ENCODE data around the gene PHF19.
A peak's percentile ranks its signal among the peaks of the same experiment; 100 is the strongest.

The PHF19 gene

DNA sequence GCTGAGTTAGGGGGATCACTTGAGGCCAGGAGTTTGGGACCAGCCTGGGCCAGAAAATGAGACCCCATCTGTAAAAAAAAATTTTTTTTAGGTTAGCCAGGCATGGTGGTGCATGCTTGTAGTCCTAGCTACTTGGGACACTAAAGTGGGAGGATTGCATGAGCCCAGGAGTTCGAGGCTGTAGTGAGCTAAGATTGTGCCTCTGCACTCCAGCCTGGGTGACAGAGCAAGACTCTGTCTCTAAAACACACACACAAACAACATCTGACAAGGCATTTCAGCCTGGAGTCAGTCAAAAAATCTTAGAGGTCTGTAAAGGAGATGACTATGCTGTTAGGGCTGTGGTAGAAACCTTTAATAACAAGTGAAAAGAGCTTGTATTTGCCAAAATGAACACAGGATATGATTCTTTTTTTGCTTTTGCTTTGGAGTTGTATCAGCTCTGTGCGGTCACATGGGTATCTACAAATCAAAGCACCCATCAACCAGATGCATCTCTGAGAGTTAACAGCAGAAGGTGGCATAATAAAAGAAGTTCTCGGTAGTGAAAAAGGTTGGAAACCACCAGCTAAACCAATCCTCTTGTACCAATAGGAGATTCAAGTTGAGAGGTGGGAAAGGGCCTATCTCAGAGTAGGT lies 30.6 kb downstream of the PHF19 start:
- H3K9me3 ChIP-seq (ENCODE audit: control insufficient read depth in 5 of 5, low read length in 5 of 5) = no peaks in the 10 kb centered on the region
- peaks cover 2 to 27% (median 21%) of the 10 kb centered on the region in 5 donors for H3K4me1 ChIP-seq (ENCODE audit: control insufficient read depth in 5 of 5, insufficient read depth in 5 of 5, low read length in 5 of 5)
- H3K4me3 ChIP-seq (ENCODE audit: low read depth in 1 of 5, low read length in 5 of 5) = no peak overlapping the region
- no peak overlapping the region for H3K27ac ChIP-seq (ENCODE audit: low read depth, low read length)
- H3K27me3 ChIP-seq (ENCODE audit: control insufficient read depth in 5 of 5, insufficient read depth in 4 of 5, low read length in 5 of 5) = no peaks in the 10 kb centered on the region
- H3K9ac ChIP-seq (ENCODE audit: low read length in 5 of 5) = no peak overlapping the region
- H3K36me3 ChIP-seq (ENCODE audit: control insufficient read depth in 5 of 5, insufficient read depth in 5 of 5, low read length in 5 of 5) = peaks cover 0 to 21% (median 3%) of the 10 kb centered on the region in 5 donors

DNA sequence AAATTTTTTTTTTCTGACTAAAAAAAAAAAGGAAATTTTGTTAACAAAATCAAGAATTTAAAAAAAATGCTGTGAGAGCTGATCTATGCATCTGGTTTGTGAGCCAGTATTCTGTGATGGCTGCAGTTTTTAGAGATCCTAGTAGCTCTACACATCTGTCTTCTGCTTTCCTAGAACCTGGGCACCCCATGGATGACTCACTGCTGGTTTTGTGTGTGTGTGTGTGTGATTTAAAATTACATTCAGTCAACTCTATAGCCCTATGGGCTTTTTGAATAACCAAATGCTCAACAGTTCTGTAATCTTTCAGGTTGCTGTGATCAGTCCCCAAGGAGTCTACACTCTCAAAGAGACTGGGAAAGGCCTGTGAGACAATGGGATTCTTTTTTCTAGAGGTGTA lies 31.7 kb downstream of the PHF19 start:
- Histone ChIP-seq H3K36me3 (ENCODE audit: control insufficient read depth in 5 of 5, insufficient read depth in 5 of 5, low read length in 5 of 5) (peaks cover 0 to 15% (median 3%) of the 10 kb centered on the region in 5 donors), H3K4me3 (ENCODE audit: low read depth in 1 of 5, low read length in 5 of 5) (no peak overlapping the region), H3K9ac (ENCODE audit: low read length in 5 of 5) (no peak overlapping the region), H3K4me1 (ENCODE audit: control insufficient read depth in 5 of 5, insufficient read depth in 5 of 5, low read length in 5 of 5) (peaks cover 2 to 27% (median 21%) of the 10 kb centered on the region in 5 donors), H3K27me3 (ENCODE audit: control insufficient read depth in 5 of 5, insufficient read depth in 4 of 5, low read length in 5 of 5) (no peaks in the 10 kb centered on the region), H3K9me3 (ENCODE audit: control insufficient read depth in 5 of 5, low read length in 5 of 5) (no peaks in the 10 kb centered on the region), H3K27ac (ENCODE audit: low read depth, low read length) (no peak overlapping the region)

DNA sequence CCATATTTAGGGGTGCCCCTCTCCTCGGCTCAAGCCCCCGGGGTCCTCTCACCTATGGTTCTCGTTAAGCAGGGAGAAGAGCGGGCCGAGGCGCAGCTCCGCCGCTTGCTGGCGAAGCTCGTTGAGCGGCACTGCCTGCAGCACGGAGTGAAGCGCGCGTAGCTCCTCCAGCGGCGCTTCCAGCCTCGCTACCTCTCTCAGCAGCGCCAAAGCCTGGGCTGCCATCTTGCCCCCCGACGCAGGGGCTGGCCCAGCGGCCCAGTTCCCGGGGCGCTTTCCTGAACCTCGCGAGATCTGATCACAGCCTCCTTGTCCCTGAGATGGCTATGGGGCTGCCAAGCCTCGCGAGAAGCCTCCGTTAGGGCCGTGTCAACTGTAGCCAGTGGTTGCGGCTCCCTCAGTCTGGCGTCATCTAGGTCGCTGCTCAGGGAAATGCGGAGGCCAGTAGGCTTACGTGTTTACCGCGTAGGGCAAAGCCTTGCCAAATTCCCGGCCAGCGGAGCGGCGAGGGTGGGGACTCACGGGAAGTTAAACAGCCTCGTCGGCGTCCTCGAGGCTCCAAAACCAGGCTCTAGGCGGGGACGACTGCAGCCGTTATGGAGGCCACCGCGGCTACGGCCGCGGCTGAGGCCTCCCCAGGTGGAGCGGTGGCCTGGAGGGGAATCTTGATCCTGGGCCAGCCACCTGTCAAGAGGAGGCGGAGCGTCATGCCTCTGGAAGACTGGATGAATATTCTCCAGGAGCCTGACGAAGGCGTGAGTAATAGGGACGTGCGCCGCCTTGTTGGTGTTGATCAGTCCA lies 34.1 kb downstream of the PHF19 start, which contains the start of gene PSMD5:
PSMD5 (minus strand) TSS at position 238 of the 801 bp plus-strand sequence; CDS start at position 225, 13 bp downstream.
- peak within 1 kb of the TSS; percentile 86 to 97 (median 93) for H3K4me3 ChIP-seq (ENCODE audit: low read depth in 1 of 5, low read length in 5 of 5)
- H3K27me3 ChIP-seq (ENCODE audit: control insufficient read depth in 5 of 5, insufficient read depth in 4 of 5, low read length in 5 of 5) = no peaks in the 10 kb centered on the region
- peaks cover 2 to 27% (median 21%) of the 10 kb centered on the region in 5 donors for H3K4me1 ChIP-seq (ENCODE audit: control insufficient read depth in 5 of 5, insufficient read depth in 5 of 5, low read length in 5 of 5)
- H3K27ac ChIP-seq (ENCODE audit: low read depth, low read length) = peak within 1 kb of the TSS; percentile 90
- H3K9me3 ChIP-seq (ENCODE audit: control insufficient read depth in 5 of 5, low read length in 5 of 5) = no peaks in the 10 kb centered on the region
- peak within 1 kb of the TSS; percentile 78 to 99 (median 98) for H3K9ac ChIP-seq (ENCODE audit: low read length in 5 of 5)
- peaks cover 0 to 9% (median 4%) of the 10 kb centered on the region in 5 donors for H3K36me3 ChIP-seq (ENCODE audit: control insufficient read depth in 5 of 5, insufficient read depth in 5 of 5, low read length in 5 of 5)

DNA sequence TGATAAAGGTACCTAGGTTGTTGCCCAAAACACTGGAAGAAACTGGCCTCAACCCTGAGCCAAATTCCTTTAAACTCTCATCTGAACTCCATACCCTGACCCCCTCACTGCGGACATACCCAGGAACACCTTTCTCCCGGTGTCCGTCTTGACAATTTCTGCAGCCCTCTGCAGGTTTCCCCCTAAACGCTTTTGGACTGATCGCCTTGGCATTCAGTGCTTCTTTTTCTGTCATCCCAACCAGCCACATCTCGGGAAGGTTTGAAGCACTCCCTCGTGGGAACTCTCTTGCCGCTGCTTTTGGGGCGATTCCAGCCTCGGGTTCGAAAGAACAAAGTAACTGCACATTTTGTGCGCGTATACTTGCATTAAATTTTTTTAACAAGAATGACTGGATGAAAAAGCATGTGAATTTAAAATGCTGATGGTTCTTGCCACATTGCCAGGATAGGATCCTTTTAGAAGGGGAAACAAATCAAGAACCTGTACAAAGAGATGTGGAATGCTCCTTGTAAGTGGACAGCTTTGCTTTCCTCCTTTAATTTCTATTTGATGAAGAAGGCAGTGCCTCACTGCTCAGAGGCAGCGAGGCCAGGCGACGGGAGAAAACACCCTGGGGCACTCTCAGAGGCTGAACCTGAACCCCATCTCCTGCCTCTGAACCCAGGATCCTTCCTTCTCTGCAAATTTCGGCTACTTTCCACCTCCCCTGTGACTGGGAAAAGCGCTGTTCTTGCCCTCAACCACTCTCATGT lies 34.9 kb downstream of the PHF19 start:
- Histone ChIP-seq H3K27me3 (ENCODE audit: control insufficient read depth in 5 of 5, insufficient read depth in 4 of 5, low read length in 5 of 5) (no peaks in the 10 kb centered on the region), H3K9me3 (ENCODE audit: control insufficient read depth in 5 of 5, low read length in 5 of 5) (no peaks in the 10 kb centered on the region), H3K27ac (ENCODE audit: low read depth, low read length) (peak overlapping the region; percentile 90), H3K4me1 (ENCODE audit: control insufficient read depth in 5 of 5, insufficient read depth in 5 of 5, low read length in 5 of 5) (peaks cover 2 to 27% (median 21%) of the 10 kb centered on the region in 5 donors), H3K36me3 (ENCODE audit: control insufficient read depth in 5 of 5, insufficient read depth in 5 of 5, low read length in 5 of 5) (peaks cover 0 to 9% (median 5%) of the 10 kb centered on the region in 5 donors), H3K9ac (ENCODE audit: low read length in 5 of 5) (peak overlapping the region; percentile 78 to 99 (median 98)), H3K4me3 (ENCODE audit: low read depth in 1 of 5, low read length in 5 of 5) (peak overlapping the region; percentile 86 to 97 (median 93))

DNA sequence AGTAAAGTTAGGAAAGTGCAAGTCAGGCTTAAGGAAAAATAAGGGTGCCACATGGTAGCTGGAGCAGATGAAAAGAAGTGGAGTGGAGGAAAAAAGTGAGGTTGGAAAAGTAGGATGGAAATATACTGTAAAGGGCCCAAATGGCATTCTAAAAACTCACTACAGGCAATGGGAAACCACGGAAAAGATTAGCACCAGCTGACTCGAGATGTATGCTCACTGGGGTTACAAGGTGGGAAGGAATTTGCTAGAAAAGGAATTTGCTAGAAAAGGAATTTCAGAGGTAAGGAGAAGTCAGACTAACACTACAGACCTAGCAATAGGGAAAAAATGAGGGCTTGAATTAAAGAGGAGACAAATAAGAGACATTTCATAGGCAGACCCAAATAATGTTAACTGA lies 37.8 kb downstream of the PHF19 start:
- peak overlapping the region in 2 of 5 donors; percentile 35 to 46 for H3K9ac ChIP-seq (ENCODE audit: low read length in 5 of 5)
- H3K27ac ChIP-seq (ENCODE audit: low read depth, low read length) = no peak overlapping the region
- no peaks in the 10 kb centered on the region for H3K27me3 ChIP-seq (ENCODE audit: control insufficient read depth in 5 of 5, insufficient read depth in 4 of 5, low read length in 5 of 5)
- H3K9me3 ChIP-seq (ENCODE audit: control insufficient read depth in 5 of 5, low read length in 5 of 5) = no peaks in the 10 kb centered on the region
- no peak overlapping the region for H3K4me3 ChIP-seq (ENCODE audit: low read depth in 1 of 5, low read length in 5 of 5)
- H3K4me1 ChIP-seq (ENCODE audit: control insufficient read depth in 5 of 5, insufficient read depth in 5 of 5, low read length in 5 of 5) = peaks cover 2 to 26% (median 20%) of the 10 kb centered on the region in 5 donors
- peaks cover 2 to 15% (median 6%) of the 10 kb centered on the region in 5 donors for H3K36me3 ChIP-seq (ENCODE audit: control insufficient read depth in 5 of 5, insufficient read depth in 5 of 5, low read length in 5 of 5)

DNA sequence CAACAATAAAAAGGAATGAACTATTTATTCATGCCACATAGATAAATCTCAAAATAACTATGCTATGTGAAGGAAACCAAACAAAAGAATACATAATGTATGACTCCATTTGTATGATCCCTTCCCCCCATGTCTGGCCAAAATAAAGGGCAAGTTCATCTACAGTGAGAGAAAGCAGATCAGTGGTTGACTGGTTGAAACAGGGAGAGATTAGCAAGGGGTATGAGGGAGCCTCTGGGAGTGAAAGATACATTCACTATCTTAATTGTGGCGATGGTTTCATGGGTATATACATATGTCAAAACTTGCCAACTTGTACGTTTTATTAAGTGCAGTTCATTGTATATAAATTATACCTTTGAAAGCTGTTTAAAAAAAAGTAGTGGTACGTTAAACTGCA lies 39.1 kb downstream of the PHF19 start:
- H3K4me1 ChIP-seq (ENCODE audit: control insufficient read depth in 5 of 5, insufficient read depth in 5 of 5, low read length in 5 of 5) = peaks cover 0 to 14% (median 12%) of the 10 kb centered on the region in 5 donors
- H3K27ac ChIP-seq (ENCODE audit: low read depth, low read length) = no peak overlapping the region
- H3K36me3 ChIP-seq (ENCODE audit: control insufficient read depth in 5 of 5, insufficient read depth in 5 of 5, low read length in 5 of 5) = peaks cover 7 to 17% (median 10%) of the 10 kb centered on the region in 5 donors
- no peak overlapping the region for H3K9ac ChIP-seq (ENCODE audit: low read length in 5 of 5)
- no peaks in the 10 kb centered on the region for H3K27me3 ChIP-seq (ENCODE audit: control insufficient read depth in 5 of 5, insufficient read depth in 4 of 5, low read length in 5 of 5)
- H3K9me3 ChIP-seq (ENCODE audit: control insufficient read depth in 5 of 5, low read length in 5 of 5) = no peaks in the 10 kb centered on the region
- no peak overlapping the region for H3K4me3 ChIP-seq (ENCODE audit: low read depth in 1 of 5, low read length in 5 of 5)

DNA sequence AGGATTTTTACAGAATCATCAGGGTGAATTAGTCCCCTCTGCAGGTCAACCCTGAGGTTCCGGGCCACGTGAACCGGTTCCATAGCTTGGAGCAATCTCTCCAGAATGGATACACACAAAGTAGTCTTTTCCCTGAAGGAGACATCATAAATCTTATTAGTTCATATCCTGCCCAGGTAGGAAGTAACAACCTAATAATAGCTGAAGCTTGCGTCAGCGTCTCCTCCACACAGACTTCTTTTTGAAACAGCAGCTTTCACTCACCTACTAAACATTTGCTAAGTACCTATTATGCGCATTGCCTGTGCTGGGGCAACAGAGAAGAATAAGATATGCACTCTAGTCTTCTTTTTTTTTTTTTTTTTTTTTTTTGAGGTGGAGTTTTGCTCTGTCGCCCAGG lies 43.7 kb downstream of the PHF19 start:
- Histone ChIP-seq H3K27me3 (ENCODE audit: control insufficient read depth in 5 of 5, insufficient read depth in 4 of 5, low read length in 5 of 5) (no peaks in the 10 kb centered on the region), H3K9ac (ENCODE audit: low read length in 5 of 5) (no peak overlapping the region), H3K36me3 (ENCODE audit: control insufficient read depth in 5 of 5, insufficient read depth in 5 of 5, low read length in 5 of 5) (peaks cover 39 to 51% (median 45%) of the 10 kb centered on the region in 5 donors), H3K4me1 (ENCODE audit: control insufficient read depth in 5 of 5, insufficient read depth in 5 of 5, low read length in 5 of 5) (no peaks in the 10 kb centered on the region), H3K4me3 (ENCODE audit: low read depth in 1 of 5, low read length in 5 of 5) (no peak overlapping the region), H3K27ac (ENCODE audit: low read depth, low read length) (no peak overlapping the region), H3K9me3 (ENCODE audit: control insufficient read depth in 5 of 5, low read length in 5 of 5) (no peaks in the 10 kb centered on the region)

DNA sequence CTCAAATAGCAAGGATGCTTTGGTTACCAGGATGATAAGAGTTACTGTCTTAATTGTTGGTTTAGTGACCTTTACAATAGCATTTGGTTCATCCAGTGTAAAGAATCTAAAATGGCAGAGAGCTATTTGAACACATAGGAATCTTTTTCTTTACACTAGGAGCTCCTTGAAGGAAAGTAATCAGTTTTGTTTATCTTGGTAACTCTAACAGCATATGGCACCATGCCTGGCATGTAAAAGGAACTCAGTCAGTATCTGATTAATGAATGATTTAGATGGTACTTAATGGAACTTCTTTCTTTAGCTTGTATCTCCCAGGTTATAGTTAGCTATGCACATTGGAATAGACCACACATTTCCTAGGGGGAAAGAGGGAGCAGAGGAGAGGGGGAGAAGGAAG lies 44.2 kb downstream of the PHF19 start:
- H3K4me1 ChIP-seq (ENCODE audit: control insufficient read depth in 5 of 5, insufficient read depth in 5 of 5, low read length in 5 of 5) = no peaks in the 10 kb centered on the region
- no peak overlapping the region for H3K4me3 ChIP-seq (ENCODE audit: low read depth in 1 of 5, low read length in 5 of 5)
- no peak overlapping the region for H3K9ac ChIP-seq (ENCODE audit: low read length in 5 of 5)
- H3K27ac ChIP-seq (ENCODE audit: low read depth, low read length) = no peak overlapping the region
- no peaks in the 10 kb centered on the region for H3K9me3 ChIP-seq (ENCODE audit: control insufficient read depth in 5 of 5, low read length in 5 of 5)
- peaks cover 39 to 51% (median 45%) of the 10 kb centered on the region in 5 donors for H3K36me3 ChIP-seq (ENCODE audit: control insufficient read depth in 5 of 5, insufficient read depth in 5 of 5, low read length in 5 of 5)
- no peaks in the 10 kb centered on the region for H3K27me3 ChIP-seq (ENCODE audit: control insufficient read depth in 5 of 5, insufficient read depth in 4 of 5, low read length in 5 of 5)

DNA sequence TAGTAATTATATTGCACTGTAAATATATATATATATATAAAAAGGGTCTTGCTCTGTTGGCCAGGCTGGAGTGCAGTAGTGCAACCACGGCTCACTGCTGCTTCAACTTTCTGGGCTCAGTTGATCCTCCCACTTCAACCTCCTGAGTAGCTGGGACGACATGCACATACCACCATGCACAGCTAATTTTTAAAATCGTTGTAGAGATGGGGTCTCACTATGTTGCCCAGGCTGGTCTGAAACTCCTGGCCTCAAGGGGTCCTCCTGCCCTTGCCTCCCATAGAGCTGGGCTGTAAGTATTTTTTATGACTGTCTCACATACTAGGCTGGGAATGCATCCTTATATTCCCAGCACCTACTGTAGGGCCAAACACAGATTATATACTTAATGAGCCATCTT lies 46.1 kb downstream of the PHF19 start:
- no peak overlapping the region for H3K27ac ChIP-seq (ENCODE audit: low read depth, low read length)
- H3K9ac ChIP-seq (ENCODE audit: low read length in 5 of 5) = no peak overlapping the region
- no peaks in the 10 kb centered on the region for H3K4me1 ChIP-seq (ENCODE audit: control insufficient read depth in 5 of 5, insufficient read depth in 5 of 5, low read length in 5 of 5)
- no peaks in the 10 kb centered on the region for H3K27me3 ChIP-seq (ENCODE audit: control insufficient read depth in 5 of 5, insufficient read depth in 4 of 5, low read length in 5 of 5)
- H3K9me3 ChIP-seq (ENCODE audit: control insufficient read depth in 5 of 5, low read length in 5 of 5) = no peaks in the 10 kb centered on the region
- H3K36me3 ChIP-seq (ENCODE audit: control insufficient read depth in 5 of 5, insufficient read depth in 5 of 5, low read length in 5 of 5) = peaks cover 47 to 61% (median 54%) of the 10 kb centered on the region in 5 donors
- no peak overlapping the region for H3K4me3 ChIP-seq (ENCODE audit: low read depth in 1 of 5, low read length in 5 of 5)

All from subcutaneous abdominal adipose tissue (tissue), 5 donors.